HG03139 (cell line): ENCODE results near the gene PCDHGA8.
A peak's percentile ranks its signal among the peaks of the same experiment; 100 is the strongest.
"Not testable (repeated sequence)": the region's sequence is repeated elsewhere in the genome, so short reads cannot be mapped to it uniquely, and the experiment has no call there.

Source experiments
- ATAC-seq: cut with Tn5 transposase; IDR thresholded peaks from one replicate; pipeline ENCODE4 v1.9.1; 2021; ENCODE audit not compliant: unreplicated experiment

Gene PCDHGA8

GRCh38 chr5:141369994-141370848, 22.2 kb upstream of the PCDHGA8 start, which contains the start of gene PCDHGB3:
TSS of gene PCDHGB3 (plus strand) at chr5:141370242. CDS start at chr5:141370395, 153 bp downstream.
- ATAC-seq, result peak; percentile 86

- ATAC-seq, result no peak
Measured at GRCh38 chr5:141371572-141372475, 20.6 kb upstream of the PCDHGA8 start.

GRCh38 chr5:141373673-141374317, 18.6 kb upstream of the PCDHGA8 start, which contains the start of gene PCDHGA6:
TSS of gene PCDHGA6 (plus strand) at chr5:141373891. CDS start at chr5:141374084, 193 bp downstream.
- no peak for ATAC-seq

- no peak for ATAC-seq
Measured at GRCh38 chr5:141374627-141375026, 17.8 kb upstream of the PCDHGA8 start.

GRCh38 chr5:141375444-141376155, 16.8 kb upstream of the PCDHGA8 start:
- not testable (repeated sequence) for ATAC-seq

- no peak for ATAC-seq
Measured at GRCh38 chr5:141382469-141383294, 9.8 kb upstream of the PCDHGA8 start, which contains the start of gene PCDHGA7. TSS of gene PCDHGA7 (plus strand) at chr5:141382742. CDS start at chr5:141382900, 158 bp downstream.

- ATAC-seq, result no peak
Measured at GRCh38 chr5:141383345-141383744, 9.1 kb upstream of the PCDHGA8 start.

GRCh38 chr5:141384471-141385267, 7.8 kb upstream of the PCDHGA8 start:
- ATAC-seq, result no peak

- ATAC-seq, result not testable (repeated sequence)
Measured at GRCh38 chr5:141387557-141388311, 4.7 kb upstream of the PCDHGA8 start, which contains the start of gene PCDHGB4. TSS of gene PCDHGB4 (plus strand) at chr5:141387698. CDS start at chr5:141387885, 187 bp downstream.

GRCh38 chr5:141388661-141389060, 3.8 kb upstream of the PCDHGA8 start:
- ATAC-seq, result no peak

- ATAC-seq, result no peak
Measured at GRCh38 chr5:141389153-141390042, 3.0 kb upstream of the PCDHGA8 start.

- ATAC-seq, result no peak
Measured at GRCh38 chr5:141393267-141393666, 834 bp downstream of the PCDHGA8 start.

GRCh38 chr5:141394401-141395187, 2.2 kb downstream of the PCDHGA8 start:
- ATAC-seq, result not testable (repeated sequence)

- ATAC-seq, result not testable (repeated sequence)
Measured at GRCh38 chr5:141397756-141398551, 5.5 kb downstream of the PCDHGA8 start, which contains the start of gene PCDHGB5. TSS of gene PCDHGB5 (plus strand) at chr5:141397947. CDS start at chr5:141398128, 181 bp downstream.

GRCh38 chr5:141398608-141399007, 6.2 kb downstream of the PCDHGA8 start:
- no peak for ATAC-seq
